GM11168 (cell line): ENCODE measurements around the gene CHMP2A.

Experiments used
- in situ Hi-C: fragments of 300-500 bp; cut with MboI; formaldehyde crosslinking; loops from one replicate; pipeline ENCODE4 v1.12.0; 2022; ENCODE audit warnings: low sequenced_read_pairs; ENCODE audit not compliant: unreplicated experiment

Gene CHMP2A

GRCh38 chr19:58556622-58557220 lies 1.8 kb upstream of the CHMP2A start:
- in situ Hi-C loops: no loop called here

GRCh38 chr19:58555920-58556621 lies 1.2 kb upstream of the CHMP2A start:
- in situ Hi-C loops: no loop called here

GRCh38 chr19:58555369-58555885 lies 522 bp upstream of the CHMP2A start:
- in situ Hi-C loops: no loop called here

- in situ Hi-C loops: no loop called here
These were observed 959 bp downstream of the CHMP2A start for GRCh38 chr19:58553799-58554493.

GRCh38 chr19:58552655-58553054 lies 2.2 kb downstream of the CHMP2A start:
- in situ Hi-C loops: no loop called here

- in situ Hi-C loops: no loop called here
These were observed 3.1 kb downstream of the CHMP2A start for GRCh38 chr19:58551577-58552471.

- in situ Hi-C loops: no loop called here
These were observed 3.8 kb downstream of the CHMP2A start for GRCh38 chr19:58551123-58551497.

- in situ Hi-C loops: no loop called here
These were observed 4.4 kb downstream of the CHMP2A start for GRCh38 chr19:58550362-58551122.

GRCh38 chr19:58549664-58550361 lies 5.1 kb downstream of the CHMP2A start:
- in situ Hi-C loops: no loop called here

GRCh38 chr19:58548859-58549663 lies 5.8 kb downstream of the CHMP2A start:
- in situ Hi-C loops: no loop called here

- in situ Hi-C loops: no loop called here
These were observed 7.3 kb downstream of the CHMP2A start for GRCh38 chr19:58547323-58548312.

- in situ Hi-C loops: no loop called here
These were observed 8.8 kb downstream of the CHMP2A start for GRCh38 chr19:58546019-58546530.

GRCh38 chr19:58545286-58546018 lies 9.5 kb downstream of the CHMP2A start:
- in situ Hi-C loops: no loop called here

- in situ Hi-C loops: no loop called here
These were observed 10.2 kb downstream of the CHMP2A start for GRCh38 chr19:58544591-58545285.

- in situ Hi-C loops: no loop called here
These were observed 10.9 kb downstream of the CHMP2A start, which contains the start of gene TRIM28 for GRCh38 chr19:58543826-58544590. Gene TRIM28, plus strand, starts transcription at chr19:58544064. Its CDS starts 694 bp downstream, at chr19:58544758.
